SKM-1 treated with dmso at 0.1 percent for 144 hours (cell line): ENCODE data around the gene BCAN.
"Not testable (repeated sequence)": the region's sequence is repeated elsewhere in the genome, so short reads cannot be mapped to it uniquely, and the experiment has no call there.

Experiments
- DNase-seq: peaks from one replicate; lab custom pipeline; 2025; ENCODE audit not compliant: unreplicated experiment; lab: John Stamatoyannopoulos, UW

Gene BCAN

GRCh38 chr1:156615946-156616345 lies 26.0 kb upstream of the BCAN start:
- no peak for DNase-seq

GRCh38 chr1:156616463-156616862 lies 25.5 kb upstream of the BCAN start:
- DNase-seq, result no peak

- DNase-seq, result peak; percentile 34
These were observed 22.9 kb upstream of the BCAN start, which contains the start of gene HAPLN2 for GRCh38 chr1:156618853-156619581. Gene HAPLN2, plus strand, starts transcription at chr1:156619415. Its CDS starts 4,076 bp downstream, at chr1:156623491.

- DNase-seq, result no peak
These were observed 22.3 kb upstream of the BCAN start for GRCh38 chr1:156619582-156619955.

DNA sequence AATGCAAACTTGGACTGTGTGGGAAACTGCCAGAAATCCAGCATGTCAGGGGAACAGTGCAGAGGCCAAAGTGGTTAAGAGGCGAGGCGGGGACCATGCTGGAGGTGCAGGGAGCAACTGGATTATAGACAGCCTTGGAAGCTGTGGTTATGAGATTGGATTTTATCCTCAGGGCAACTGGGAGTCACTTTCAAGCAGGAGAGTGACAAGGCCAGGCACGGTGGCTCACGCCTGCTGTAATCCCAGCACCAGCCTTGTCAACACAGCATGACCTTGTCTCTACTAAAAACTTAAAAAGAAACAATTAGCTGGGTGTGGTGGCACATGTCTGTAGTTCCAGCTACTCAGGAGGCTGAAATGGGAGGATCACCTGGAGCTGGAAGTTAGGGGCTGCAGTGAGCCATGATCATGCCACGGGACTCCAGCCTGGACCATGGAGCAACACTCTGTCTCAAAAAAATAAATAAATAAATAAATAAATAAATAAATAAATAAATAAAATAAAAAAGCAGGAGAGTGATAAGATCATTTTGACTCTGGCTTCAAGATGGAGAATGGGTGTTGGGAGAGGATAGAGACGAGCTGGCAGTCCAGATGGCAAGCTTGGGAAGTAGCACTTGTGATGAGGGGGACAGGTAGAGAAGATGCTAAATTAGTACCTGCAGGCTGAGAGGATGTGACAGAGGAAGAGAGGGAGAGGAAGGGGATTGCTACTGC lies 19.2 kb upstream of the BCAN start:
- no peak for DNase-seq

GRCh38 chr1:156623946-156624813 lies 17.7 kb upstream of the BCAN start:
- peak; percentile 34 for DNase-seq

- DNase-seq, result no peak
These were observed 17.0 kb upstream of the BCAN start for GRCh38 chr1:156624814-156625435.

GRCh38 chr1:156625436-156626078 lies 16.4 kb upstream of the BCAN start:
- peak; percentile 17 for DNase-seq

- no peak for DNase-seq
These were observed 15.9 kb upstream of the BCAN start for GRCh38 chr1:156626079-156626438.

GRCh38 chr1:156627313-156627880 lies 14.5 kb upstream of the BCAN start:
- DNase-seq, result peak; percentile 30

DNA sequence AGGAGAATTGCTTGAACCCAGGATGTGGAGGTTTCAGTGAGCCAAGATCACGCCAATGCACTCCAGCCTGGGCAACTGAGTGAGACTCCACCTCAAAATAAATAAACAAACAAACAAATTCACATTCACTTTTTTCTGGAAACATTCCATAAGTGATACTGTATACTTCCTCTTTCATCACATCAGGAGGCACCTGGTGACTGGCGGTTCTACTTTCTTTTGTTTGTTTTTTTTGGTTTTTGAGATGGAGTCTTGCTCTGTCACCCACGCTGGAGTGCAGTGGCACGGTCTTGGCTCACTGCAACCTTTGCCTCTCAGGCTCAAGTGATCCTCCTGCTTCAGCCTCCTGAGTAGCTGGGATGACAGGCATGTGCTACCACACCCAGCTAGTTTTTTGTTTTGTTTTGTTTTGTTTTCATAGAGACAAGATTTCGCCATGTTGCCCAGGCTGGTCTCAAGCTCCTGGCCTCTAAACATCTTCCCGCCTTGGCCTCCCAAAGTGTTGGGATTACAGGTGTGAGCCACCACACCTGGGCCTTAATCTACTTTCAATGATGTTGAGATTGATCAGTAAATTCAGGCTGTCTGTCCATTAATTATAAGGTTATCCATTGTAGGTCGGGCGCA lies 12.0 kb upstream of the BCAN start:
- no peak for DNase-seq

- not testable (repeated sequence) for DNase-seq
These were observed 10.8 kb upstream of the BCAN start for GRCh38 chr1:156631152-156631551.

GRCh38 chr1:156632355-156632754 lies 9.6 kb upstream of the BCAN start:
- DNase-seq, result no peak

DNA sequence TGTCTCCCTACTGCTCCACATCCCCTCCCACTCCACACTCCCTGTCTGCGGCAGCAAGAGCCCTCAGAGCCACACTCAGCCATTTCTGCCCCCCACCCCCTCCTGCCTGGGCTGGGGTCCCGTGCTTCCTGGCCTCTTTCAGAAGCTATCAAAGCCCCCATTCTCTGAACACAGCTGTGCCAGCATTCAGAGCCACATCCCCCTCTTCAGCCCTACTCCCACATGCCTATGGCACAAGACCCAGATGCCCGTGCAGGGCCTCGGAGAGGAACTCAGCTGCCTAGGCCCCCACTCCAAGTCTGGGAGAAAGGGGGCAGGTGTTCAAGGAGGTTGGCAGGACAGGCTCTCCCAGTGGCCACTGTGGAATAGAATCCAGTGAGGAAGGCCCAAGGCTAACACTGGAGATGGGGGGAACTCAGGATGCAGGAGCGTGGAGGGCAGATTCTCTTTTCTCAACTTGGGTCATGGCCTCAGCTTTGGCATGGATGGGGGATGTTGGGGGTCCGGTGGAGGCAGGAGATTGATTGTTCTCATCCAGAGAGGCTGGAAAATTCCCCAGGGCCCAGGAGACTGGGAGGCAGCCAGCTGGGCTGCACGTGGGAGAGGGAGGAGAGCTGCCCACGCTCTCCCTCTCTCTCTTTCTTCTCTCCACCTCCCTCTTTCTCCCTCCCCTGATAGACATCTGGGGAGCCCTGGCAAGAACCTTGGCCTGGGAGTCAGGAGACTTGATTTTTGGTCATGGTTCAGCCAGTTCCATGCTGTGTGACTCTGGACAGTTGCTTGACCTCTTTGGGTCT lies 3.5 kb upstream of the BCAN start:
- DNase-seq, result no peak

GRCh38 chr1:156639601-156640101 lies 2.3 kb upstream of the BCAN start:
- DNase-seq, result no peak

DNA sequence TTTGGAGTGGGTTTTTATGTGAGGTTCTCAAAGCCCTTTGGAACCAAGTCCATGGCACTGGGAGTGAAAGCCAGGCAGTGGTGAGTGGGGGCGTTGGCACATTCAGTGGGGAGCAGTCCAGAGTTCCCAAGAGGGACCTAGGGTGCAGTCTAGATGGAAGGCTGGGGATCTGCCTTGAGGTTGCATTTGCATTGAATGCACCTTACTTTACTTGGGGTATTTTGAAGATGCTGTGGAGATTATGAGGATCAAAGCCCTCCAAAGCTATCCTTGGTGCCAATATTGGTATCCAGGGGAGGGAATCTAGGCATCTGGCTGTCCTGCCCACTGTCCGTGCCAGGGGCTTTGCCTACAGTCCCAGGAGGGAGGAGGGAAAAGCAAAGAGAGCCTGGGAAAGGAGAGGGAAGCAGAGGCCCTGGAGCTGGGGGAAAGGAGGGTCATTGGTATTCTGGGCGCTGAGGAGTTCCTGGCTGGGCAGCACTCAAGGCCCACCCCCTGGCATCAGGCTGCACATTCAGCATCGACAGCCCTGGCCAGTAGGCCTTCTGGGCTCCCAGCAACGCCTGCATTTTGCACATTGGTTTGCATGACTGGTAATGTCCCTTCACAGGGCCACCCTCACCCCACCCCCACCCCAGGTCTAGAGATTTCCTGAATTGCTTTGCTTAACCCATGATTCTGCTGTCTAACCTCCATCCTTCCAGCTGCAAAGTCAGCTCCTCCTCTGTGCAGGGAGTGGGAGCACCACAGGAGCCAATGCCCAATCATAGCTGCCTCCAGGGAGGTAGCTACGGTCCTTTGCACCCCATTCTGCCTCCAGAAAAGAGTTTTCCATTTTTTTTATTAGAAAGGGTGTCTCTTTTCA lies 843 bp upstream of the BCAN start:
- DNase-seq, result no peak

DNA sequence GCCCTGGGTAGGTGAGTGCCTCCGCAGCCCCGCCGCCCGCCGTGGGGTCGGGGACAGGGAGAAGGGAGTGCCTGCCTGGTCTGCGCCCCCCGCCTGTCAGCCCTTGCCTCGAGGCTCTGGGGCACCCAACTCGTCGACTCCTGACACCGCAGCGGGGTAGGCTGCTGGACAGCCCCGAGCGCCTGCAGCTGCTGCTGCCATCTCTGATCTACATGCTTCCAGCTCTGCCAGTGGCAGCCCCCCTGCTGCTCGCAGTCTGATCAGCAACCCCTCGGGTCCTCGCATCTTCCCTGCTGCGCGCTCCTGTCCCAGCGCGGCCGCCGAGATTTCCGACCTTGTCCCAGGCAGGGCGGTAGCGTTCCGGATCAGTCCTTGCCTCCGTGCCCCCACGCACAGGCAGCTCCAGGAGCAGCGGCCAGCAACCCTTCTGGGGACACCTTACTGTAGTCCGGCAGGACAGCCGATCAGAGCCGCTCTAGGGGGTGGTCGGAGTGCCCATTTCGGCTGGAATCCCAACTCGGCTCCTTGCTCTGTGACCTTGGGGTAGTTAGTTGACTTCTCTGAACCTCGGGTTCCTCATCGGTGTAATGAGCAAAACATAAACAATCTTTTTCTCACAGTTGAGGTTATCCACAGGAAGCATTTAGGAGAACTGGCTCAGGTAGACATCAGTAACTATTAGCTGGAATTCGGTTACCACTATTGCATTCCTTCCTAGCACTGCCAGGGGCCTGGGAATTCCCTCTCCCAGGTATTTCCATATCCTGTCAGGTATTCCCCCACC lies 540 bp downstream of the BCAN start:
- DNase-seq, result no peak
